H1 (cell line): Measurements from ENCODE around the gene USP35. TPM values are rescaled to one million over a fixed set of nuclear protein-coding genes. Genes with fewer than 3 reads are reported as not detected.

ENCODE experiments used
- CTCF ChIA-PET: fragments of 300-600 bp; sonication (Branson Sonifier 250); formaldehyde crosslinking; loops from one replicate; lab custom pipeline; 2021; ENCODE audit not compliant: partially characterized antibody; lab: Charles Lee
- POLR2A ChIA-PET: fragments of 300-600 bp; sonication (Branson Sonifier 250); formaldehyde crosslinking; loops from one replicate; lab custom pipeline; 2021; ENCODE audit warnings: inconsistent platforms; ENCODE audit not compliant: partially characterized antibody; lab: Charles Lee
- DNase-seq, 2 experiments: peaks; one replicate each; pipeline versions ENCODE4 v3.0.0 to v3.0.0-alpha.2; 2010 to 2022; ENCODE audit warnings: low spot score in 2 of 2, low read depth in 1 of 2, mixed read lengths in 1 of 2
- FAIRE-seq: peaks from 2 replicates; lab custom pipeline; 2011; peaks lifted over from hg19 to GRCh38; lab: Jason Lieb, UNC
- H2AFZ ChIP-seq: 2 replicates; pipeline ENCODE4 v1.8.1; 2012; ENCODE audit warnings: low read length, inconsistent platforms
- H2AK5ac ChIP-seq: 2 replicates; pipeline ENCODE4 v1.6.1; 2013; ENCODE audit warnings: low read depth, low read length
- H2BK120ac ChIP-seq: replicated peaks from 2 replicates; pipeline ENCODE3; 2013; ENCODE audit warnings: low read depth, low read length, inconsistent platforms
- H2BK12ac ChIP-seq: 2 replicates; pipeline ENCODE4 v1.6.1; 2013; ENCODE audit warnings: low read depth, low read length
- H2BK15ac ChIP-seq: 2 replicates; pipeline ENCODE4 v1.6.1; 2013; ENCODE audit warnings: low read length
- H2BK20ac ChIP-seq: 2 replicates; pipeline ENCODE4 v1.6.1; 2013; ENCODE audit warnings: low read length
- H2BK5ac ChIP-seq: 2 replicates; pipeline ENCODE4 v1.6.1; 2013; ENCODE audit warnings: low read depth, low read length
- H3K14ac ChIP-seq: 2 replicates; pipeline ENCODE4 v1.6.1; 2013; ENCODE audit warnings: inconsistent platforms; ENCODE audit not compliant: insufficient read length
- H3K18ac ChIP-seq: 2 replicates; pipeline ENCODE4 v1.6.1; 2013; ENCODE audit warnings: low read length; ENCODE audit errors: extremely low read depth
- H3K23ac ChIP-seq: 2 replicates; pipeline ENCODE4 v1.6.1; 2013; ENCODE audit warnings: inconsistent platforms; ENCODE audit not compliant: insufficient read length
- H3K23me2 ChIP-seq: 2 replicates; pipeline ENCODE4 v1.6.1; 2013; ENCODE audit warnings: low read depth, low read length
- H3K27ac ChIP-seq: 2 replicates; pipeline ENCODE4 v1.6.1; 2011; ENCODE audit warnings: low read depth, low read length, inconsistent platforms
- H3K27me3 ChIP-seq, 4 experiments: replicated peaks in 1 of 4; 1 replicate in 1 of 4; 2 replicates in 3 of 4; pipeline versions ENCODE4 v1.6.1 to v1.8.1; 2011 to 2013; ENCODE audit warnings: low read length in 3 of 4, mild to moderate bottlenecking in 3 of 4, inconsistent platforms in 2 of 4, mixed read lengths in 2 of 4, moderate library complexity in 1 of 4; ENCODE audit not compliant: control insufficient read depth in 3 of 4, insufficient read depth in 3 of 4; ENCODE audit errors: extremely low read depth in 1 of 4
- H3K36me3 ChIP-seq, 4 experiments: 2 replicates each; pipeline versions ENCODE4 v1.6.1 to v1.8.1; 2011 to 2013; ENCODE audit warnings: mild to moderate bottlenecking in 4 of 4, low read length in 3 of 4, moderate library complexity in 2 of 4, control low read depth in 1 of 4, inconsistent platforms in 1 of 4; ENCODE audit not compliant: insufficient read depth in 4 of 4, control insufficient read depth in 2 of 4
- H3K4ac ChIP-seq: replicated peaks from 2 replicates; pipeline ENCODE3; 2013; ENCODE audit warnings: low read length, low read depth, mixed read lengths, inconsistent platforms; ENCODE audit not compliant: insufficient read length
- H3K4me1 ChIP-seq, 4 experiments: replicated peaks in 1 of 4; 1 replicate in 1 of 4; 2 replicates in 3 of 4; pipeline versions ENCODE4 v1.6.1 to v1.8.1; 2011 to 2013; ENCODE audit warnings: low read length in 3 of 4, inconsistent platforms in 2 of 4, mixed read lengths in 1 of 4; ENCODE audit not compliant: insufficient read depth in 4 of 4, control insufficient read depth in 3 of 4
- H3K4me2 ChIP-seq, 2 experiments: 2 replicates each; pipeline versions ENCODE4 v1.6.1 to v1.8.1; 2011 to 2013; ENCODE audit warnings: low read depth in 2 of 2, low read length in 2 of 2, control low read depth in 1 of 2, inconsistent platforms in 1 of 2, mild to moderate bottlenecking in 1 of 2; ENCODE audit not compliant: insufficient read depth in 1 of 2
- H3K4me3 ChIP-seq, 4 experiments: fragments of 200-600, 300-600 bp in 1 of 4; sonication (generic), shearing (Covaris generic), sonication (Bioruptor Twin) in 1 of 4; 2 replicates each; pipeline versions ENCODE4 v1.5.1 to v1.8.1; 2011 to 2016; ENCODE audit warnings: low read length in 4 of 4, low read depth in 3 of 4, control low read depth in 2 of 4, inconsistent platforms in 2 of 4, mild to moderate bottlenecking in 2 of 4, mixed read lengths in 1 of 4, moderate library complexity in 1 of 4; ENCODE audit not compliant: insufficient read depth in 2 of 4; ENCODE audit errors: extremely low read depth in 1 of 4
- H3K56ac ChIP-seq: replicated peaks from 2 replicates; pipeline ENCODE3; 2013; ENCODE audit warnings: low read depth, mild to moderate bottlenecking, mixed read lengths, low read length, inconsistent platforms; ENCODE audit not compliant: insufficient read length
- H3K79me1 ChIP-seq: 2 replicates; pipeline ENCODE4 v1.6.1; 2013; ENCODE audit warnings: low read depth, low read length, control low read depth
- H3K79me2 ChIP-seq, 2 experiments: 2 replicates each; pipeline versions ENCODE4 v1.6.1 to v1.8.1; 2012 to 2013; ENCODE audit warnings: low read length in 2 of 2, mild to moderate bottlenecking in 2 of 2, inconsistent platforms in 1 of 2; ENCODE audit not compliant: insufficient read depth in 2 of 2, control insufficient read depth in 1 of 2
- H3K9ac ChIP-seq, 4 experiments: replicated peaks in 1 of 4; 1 replicate in 1 of 4; 2 replicates in 3 of 4; pipeline versions ENCODE4 v1.6.1 to v1.8.1; 2011 to 2013; ENCODE audit warnings: low read depth in 3 of 4, low read length in 3 of 4, control low read depth in 2 of 4, mild to moderate bottlenecking in 2 of 4, moderate library complexity in 2 of 4, inconsistent platforms in 1 of 4; ENCODE audit errors: extremely low read depth in 1 of 4
- H3K9me3 ChIP-seq, 2 experiments: 2 replicates each; pipeline versions ENCODE4 v1.6.1 to v1.8.1; 2012 to 2013; ENCODE audit warnings: mild to moderate bottlenecking in 2 of 2, moderate library complexity in 2 of 2, control low read depth in 1 of 2, inconsistent platforms in 1 of 2, low read depth in 1 of 2, low read length in 1 of 2, mixed read lengths in 1 of 2; ENCODE audit not compliant: insufficient read depth in 2 of 2
- H4K20me1 ChIP-seq, 2 experiments: replicated peaks in 1 of 2; 2 replicates each; pipeline versions ENCODE3 to v1.8.1; 2011 to 2013; ENCODE audit warnings: inconsistent platforms in 2 of 2, low read length in 2 of 2, mild to moderate bottlenecking in 1 of 2; ENCODE audit not compliant: insufficient read depth in 2 of 2, control insufficient read depth in 1 of 2
- H4K5ac ChIP-seq: 2 replicates; pipeline ENCODE4 v1.6.1; 2013; ENCODE audit warnings: low read length, low read depth, mixed read lengths, inconsistent platforms; ENCODE audit not compliant: insufficient read length
- H4K8ac ChIP-seq: 2 replicates; pipeline ENCODE4 v1.8.0; 2013; ENCODE audit warnings: mild to moderate bottlenecking, moderate library complexity, low read length, inconsistent platforms; ENCODE audit not compliant: insufficient read depth; ENCODE audit errors: extremely low read depth
- H4K91ac ChIP-seq: replicated peaks from 2 replicates; pipeline ENCODE3; 2013; ENCODE audit warnings: low read length, mixed read lengths, inconsistent platforms; ENCODE audit not compliant: insufficient read length
- BCL11A ChIP-seq, 2 experiments: IDR thresholded peaks; one replicate each; pipeline ENCODE4 v1.6.1; 2011; ENCODE audit warnings: low read depth in 2 of 2, low read length in 2 of 2, mild to moderate bottlenecking in 2 of 2
- CBX8 ChIP-seq: fragments of 300-800, 300-1000 bp; sonication (generic); IDR thresholded peaks from 2 replicates; pipeline ENCODE4 v1.7.1; 2016; ENCODE audit warnings: low read depth, low read length, borderline replicate concordance
- CHD1 ChIP-seq: IDR thresholded peaks from 2 replicates; pipeline ENCODE4 v1.6.1; 2012; ENCODE audit warnings: low read depth, low read length, improper control_type of control experiment
- CHD2 ChIP-seq: IDR thresholded peaks from 2 replicates; pipeline ENCODE4 v1.6.1; 2012; ENCODE audit warnings: low read length, improper control_type of control experiment
- KDM1A ChIP-seq: fragments of 200-600, 300-600 bp; sonication (generic); IDR thresholded peaks from 2 replicates; pipeline ENCODE4 v1.7.1; 2016; ENCODE audit warnings: mild to moderate bottlenecking, low read length, borderline replicate concordance
- PHF8 ChIP-seq: fragments of 200-600 bp; sonication (generic); conservative IDR thresholded peaks from 2 replicates; pipeline ENCODE4 v1.7.1; 2012; ENCODE audit warnings: low read depth, mild to moderate bottlenecking, inconsistent platforms, low read length, moderate library complexity
- RAD21 ChIP-seq, 2 experiments: IDR thresholded peaks in 1 of 2; conservative IDR thresholded peaks in 1 of 2; 2 replicates each; pipeline ENCODE4 v1.6.1; 2011; ENCODE audit warnings: low read depth in 2 of 2, low read length in 2 of 2, improper control_type of control experiment in 1 of 2, inconsistent platforms in 1 of 2, mild to moderate bottlenecking in 1 of 2, moderate library complexity in 1 of 2
- TAF7 ChIP-seq: optimal IDR thresholded peaks from 2 replicates; pipeline ENCODE3; 2011; ENCODE audit warnings: low read depth, mild to moderate bottlenecking, inconsistent platforms, low read length, moderate library complexity, borderline replicate concordance
- TEAD4 ChIP-seq: IDR thresholded peaks from 2 replicates; pipeline ENCODE4 v1.6.1; 2012; ENCODE audit warnings: low read depth, low read length, inconsistent platforms, mixed read lengths
- YY1 ChIP-seq: IDR thresholded peaks from 2 replicates; pipeline ENCODE4 v1.6.1; 2011; ENCODE audit warnings: low read depth, mild to moderate bottlenecking, low read length
- WGBS, 2 experiments: shearing (Covaris generic) in 1 of 2; methylation state at CpG; one replicate each; pipeline versions ENCODE4 v1.1.6 to v1.1.7; 2013 to 2015; ENCODE audit warnings: low lambda C conversion rate in 2 of 2, mixed read lengths in 2 of 2, inconsistent platforms in 1 of 2, low coverage in 1 of 2, missing lambda C conversion rate in 1 of 2; ENCODE audit not compliant: insufficient replicate concordance in 2 of 2, insufficient coverage in 1 of 2, insufficient read length in 1 of 2; ENCODE audit errors: extremely low coverage in 1 of 2, missing lambda C conversion rate in 1 of 2; 5-methylcytosine and 5-hydroxymethylcytosine counted together
- polyA plus RNA-seq, 7 experiments: library from polyadenylated mRNA; depleted of rRNA in 3 of 7; stranded (reverse) in 5 of 7; unstranded in 2 of 7; fragments of >200 nt in 5 of 7; fragments of 200-250 nt in 2 of 7; gene quantifications; 1 replicate in 5 of 7; 2 replicates in 1 of 7; 4 replicates in 1 of 7; pipeline versions ENCODE4 v1.2.1 to v1.2.3, GENCODE V29; 2011 to 2013; ENCODE audit warnings: missing spikeins in 2 of 7, mixed read lengths in 2 of 7
- total RNA-seq: library from RNA; stranded (reverse); fragmentation: NEBNext Ultra II Directional; extraction: Animal tissue kit (Norgen Biotek cat#: 25700); gene quantifications from 2 replicates; pipeline ENCODE4 v1.2.1, GENCODE V29; 2021
- TF ChIP-seq, protein P1 (sequence below), 3 experiments: IDR thresholded peaks; 1 replicate in 2 of 3; 2 replicates in 1 of 3; pipeline versions ENCODE4 v1.5.1 to v1.6.1; 2011; ENCODE audit warnings: low read length in 3 of 3, mild to moderate bottlenecking in 3 of 3, inconsistent platforms in 2 of 3, low read depth in 1 of 3, moderate library complexity in 1 of 3; ENCODE audit not compliant: insufficient read depth in 1 of 3; ENCODE audit errors: control extremely low read depth in 1 of 3

The USP35 gene
- total and polyA plus RNA-seq, 2 of the 8 experiments (the other 6 are each of a cell fraction or from before 2014, with no cell fraction given) = 4.6 to 6.8 TPM

DNA sequence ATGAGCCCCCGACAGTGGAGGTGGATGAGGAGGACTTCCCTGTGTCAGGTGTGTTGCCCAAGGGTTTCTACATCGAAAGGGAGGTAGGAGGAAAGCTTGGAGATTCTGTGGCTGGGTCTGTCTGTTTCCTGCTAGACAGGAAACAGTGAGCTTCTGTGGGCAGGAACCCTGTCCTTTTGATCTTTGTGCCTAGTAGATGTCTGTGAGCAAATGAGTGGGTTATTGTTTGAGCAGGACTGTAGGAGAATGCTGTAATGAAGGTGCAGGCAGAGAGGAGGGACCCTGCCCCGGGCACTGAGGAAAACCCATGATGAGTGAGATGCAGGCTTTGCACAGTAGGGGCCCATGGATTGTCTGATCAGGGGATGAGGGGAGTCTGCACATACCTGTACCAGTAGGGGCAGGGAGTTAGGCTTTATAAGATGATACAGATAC is 14.0 kb downstream of the USP35 start:
- H3K23me2 ChIP-seq = no peaks in the 10 kb centered on the region
- H3K23ac ChIP-seq = no peak overlapping the region
- no peak overlapping the region for H3K9ac ChIP-seq
- POLR2A ChIA-PET = interaction anchor here (0.6 to 1.0 kb wide), 3 partner anchors 13 to 89 kb away, joined by 3 read pairs; partner anchors contain the start of gene ALG8
- 88% methylated on average over 3 of the region's 3 CpGs; no CpG with 5 or more reads in 1 of the 2 experiments for WGBS, 2 experiments
- no peak overlapping the region for H2AFZ ChIP-seq
- H2BK12ac ChIP-seq = no peak overlapping the region
- no peak overlapping the region for H2BK5ac ChIP-seq
- no peak overlapping the region for H4K5ac ChIP-seq
- H4K8ac ChIP-seq = no peak overlapping the region
- no peak for FAIRE-seq
- no peak overlapping the region for H2BK15ac ChIP-seq
- no peak overlapping the region for H2BK120ac ChIP-seq
- H3K79me2 ChIP-seq = no peaks in the 10 kb centered on the region
- no peak overlapping the region for H3K56ac ChIP-seq
- no peaks in the 10 kb centered on the region for H3K79me1 ChIP-seq
- H4K91ac ChIP-seq = no peak overlapping the region
- no peaks in the 10 kb centered on the region for H3K27me3 ChIP-seq
- no peak overlapping the region for H3K27ac ChIP-seq
- H3K9me3 ChIP-seq = no peaks in the 10 kb centered on the region
- H3K18ac ChIP-seq = no peak overlapping the region
- no peak for DNase-seq
- peaks cover 0 to 4% of the 10 kb centered on the region in 2 experiments for H4K20me1 ChIP-seq
- no peak overlapping the region for H2AK5ac ChIP-seq
- H3K4me3 ChIP-seq = no peak overlapping the region
- no peaks in the 10 kb centered on the region for H3K4me1 ChIP-seq
- no peak overlapping the region for H2BK20ac ChIP-seq
- H3K36me3 ChIP-seq = no peaks in the 10 kb centered on the region; a peak in 1 of 8 replicates
- CTCF ChIA-PET = no interaction called here
- no peak overlapping the region for H3K4me2 ChIP-seq
- no peak overlapping the region for H3K4ac ChIP-seq
- H3K14ac ChIP-seq = no peak overlapping the region
- TF ChIP-seq, protein P1, sequence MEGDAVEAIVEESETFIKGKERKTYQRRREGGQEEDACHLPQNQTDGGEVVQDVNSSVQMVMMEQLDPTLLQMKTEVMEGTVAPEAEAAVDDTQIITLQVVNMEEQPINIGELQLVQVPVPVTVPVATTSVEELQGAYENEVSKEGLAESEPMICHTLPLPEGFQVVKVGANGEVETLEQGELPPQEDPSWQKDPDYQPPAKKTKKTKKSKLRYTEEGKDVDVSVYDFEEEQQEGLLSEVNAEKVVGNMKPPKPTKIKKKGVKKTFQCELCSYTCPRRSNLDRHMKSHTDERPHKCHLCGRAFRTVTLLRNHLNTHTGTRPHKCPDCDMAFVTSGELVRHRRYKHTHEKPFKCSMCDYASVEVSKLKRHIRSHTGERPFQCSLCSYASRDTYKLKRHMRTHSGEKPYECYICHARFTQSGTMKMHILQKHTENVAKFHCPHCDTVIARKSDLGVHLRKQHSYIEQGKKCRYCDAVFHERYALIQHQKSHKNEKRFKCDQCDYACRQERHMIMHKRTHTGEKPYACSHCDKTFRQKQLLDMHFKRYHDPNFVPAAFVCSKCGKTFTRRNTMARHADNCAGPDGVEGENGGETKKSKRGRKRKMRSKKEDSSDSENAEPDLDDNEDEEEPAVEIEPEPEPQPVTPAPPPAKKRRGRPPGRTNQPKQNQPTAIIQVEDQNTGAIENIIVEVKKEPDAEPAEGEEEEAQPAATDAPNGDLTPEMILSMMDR (IDR thresholded peaks at IDR 0.05; ENCODE audit: control extremely low read depth in 1 of 3, insufficient read depth in 1 of 3, low read depth in 1 of 3, low read length in 3 of 3) = no peak
- TF ChIP-seq CBX8 = no peak
- no peak for TF ChIP-seq CHD2
- TF ChIP-seq YY1 = no peak
- TF ChIP-seq CHD1 = no peak
- TF ChIP-seq KDM1A = no peak
- TF ChIP-seq PHF8 = no peak
- no peak for TF ChIP-seq BCL11A (IDR thresholded peaks at IDR 0.05; ENCODE audit: low read depth in 2 of 2, low read length in 2 of 2)
- no peak for TF ChIP-seq TEAD4
- TF ChIP-seq TAF7 = no peak
- no peak for TF ChIP-seq RAD21 (IDR thresholded peaks at IDR 0.05 in 1 of 2, conservative IDR thresholded peaks at IDR 0.05 in 1 of 2; ENCODE audit: low read depth in 2 of 2, low read length in 2 of 2)
